ENCODE data around the gene MYRIP. TPM values are rescaled to one million over a fixed set of nuclear protein-coding genes. Genes with fewer than 3 reads are reported as not detected.

The MYRIP gene
- total RNA-seq, 1 donor from 2014 or later: 0.54 TPM

DNA sequence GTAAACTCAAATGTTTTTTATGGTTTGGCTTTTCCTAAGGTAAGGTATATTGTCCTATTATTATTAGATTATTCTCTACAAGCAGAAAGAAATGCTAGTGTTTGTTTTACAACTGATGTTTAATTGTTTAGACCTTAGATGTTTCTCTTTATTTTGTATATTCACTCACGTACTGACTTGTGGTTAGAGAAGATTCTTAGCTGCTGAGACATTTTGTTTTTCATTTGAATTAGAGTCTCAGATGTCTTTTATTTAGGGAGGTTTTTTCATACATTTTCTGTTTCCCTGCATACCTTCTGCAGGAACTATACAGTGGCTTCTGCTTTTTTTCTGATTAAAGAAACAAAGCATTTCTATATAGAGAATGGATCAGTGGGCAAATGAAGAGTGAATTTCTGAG lies 110.9 kb downstream of the MYRIP start:
- Mint-ChIP-seq H3K27me3 (ENCODE audit: low read depth) (no peaks in the 10 kb centered on the region), H3K9me3 (peaks cover under 1% of the 10 kb centered on the region), H3K27ac (ENCODE audit: unreplicated experiment) (no peak overlapping the region), H3K36me3 (ENCODE audit: low read depth) (no peaks in the 10 kb centered on the region), H3K4me3 (no peak overlapping the region), H3K4me1 (no peaks in the 10 kb centered on the region)
- no peak for DNase-seq (ENCODE audit: low read depth, low spot score)
- no peak for TF ChIP-seq CTCF (conservative IDR thresholded peaks at IDR 0.05)

DNA sequence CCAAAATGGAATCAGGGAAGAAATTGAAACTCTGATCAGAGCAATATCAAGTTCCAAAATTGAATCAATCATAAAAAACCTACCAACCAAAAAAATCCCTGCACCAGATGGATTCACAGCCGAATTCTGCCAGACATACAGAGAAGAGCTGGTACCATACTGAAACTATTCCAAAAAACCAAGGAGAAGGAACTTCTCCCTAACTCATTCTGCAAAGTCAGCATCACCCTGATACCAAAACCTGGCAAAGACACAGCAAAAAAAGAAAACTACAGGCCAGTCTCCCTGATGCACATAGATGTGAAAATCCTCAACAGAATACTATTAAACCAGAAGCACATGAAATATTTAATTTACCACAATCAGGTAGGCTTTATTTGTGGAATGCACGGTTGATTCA lies 118.1 kb downstream of the MYRIP start:
- Mint-ChIP-seq H3K9me3 (peaks cover 2% of the 10 kb centered on the region), H3K4me3 (no peak overlapping the region), H3K27me3 (ENCODE audit: low read depth) (peaks cover 13% of the 10 kb centered on the region), H3K27ac (ENCODE audit: unreplicated experiment) (no peak overlapping the region), H3K36me3 (ENCODE audit: low read depth) (no peaks in the 10 kb centered on the region), H3K4me1 (no peaks in the 10 kb centered on the region)
- DNase-seq (ENCODE audit: low read depth, low spot score): no peak
- TF ChIP-seq CTCF (conservative IDR thresholded peaks at IDR 0.05): no peak

DNA sequence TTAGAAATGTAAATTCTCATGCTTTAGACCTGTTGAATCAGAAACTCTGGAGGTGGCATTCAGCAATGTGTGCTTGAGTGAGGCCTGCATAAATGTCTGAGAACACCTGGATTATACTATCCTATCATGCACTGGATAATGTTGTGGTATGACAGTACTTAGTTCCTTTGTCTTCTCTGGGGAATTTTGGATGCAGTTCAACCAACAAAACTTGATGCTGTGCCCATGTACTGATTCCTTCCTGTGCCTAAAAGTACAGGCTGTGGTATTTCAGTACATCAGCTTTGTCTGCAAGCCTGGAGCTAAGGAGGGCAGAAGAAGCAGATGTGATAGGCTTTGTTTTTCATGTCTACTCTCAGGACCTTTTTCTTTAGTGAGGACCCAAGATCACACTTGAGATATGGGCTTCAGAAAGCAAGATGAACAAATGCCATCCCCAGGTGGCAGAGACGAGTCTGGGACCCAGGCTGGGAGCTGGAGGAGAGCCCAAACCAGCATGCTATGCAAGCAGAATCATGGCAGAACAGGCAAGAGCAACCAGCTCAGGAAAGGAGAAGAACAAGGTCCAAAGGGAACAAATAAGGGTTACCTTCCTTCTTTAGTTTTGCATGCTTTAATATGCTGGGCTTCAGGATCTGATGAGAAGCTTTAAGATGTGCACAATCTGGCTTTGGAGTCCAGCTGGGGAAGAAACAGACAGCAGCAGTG lies 124.7 kb downstream of the MYRIP start:
- DNase-seq (ENCODE audit: low read depth, low spot score): no peak
- Mint-ChIP-seq H3K36me3 (ENCODE audit: low read depth) (no peaks in the 10 kb centered on the region), H3K4me1 (no peaks in the 10 kb centered on the region), H3K27ac (ENCODE audit: unreplicated experiment) (no peak overlapping the region), H3K9me3 (no peaks in the 10 kb centered on the region), H3K4me3 (no peak overlapping the region), H3K27me3 (ENCODE audit: low read depth) (peaks cover 13% of the 10 kb centered on the region)
- TF ChIP-seq CTCF (conservative IDR thresholded peaks at IDR 0.05): no peak

GRCh38 chr3:39934696-39935095 lies 125.3 kb downstream of the MYRIP start:
- DNase-seq (ENCODE audit: low read depth, low spot score): no peak
- no peaks in the 10 kb centered on the region for H3K4me1 Mint-ChIP-seq
- H3K27me3 Mint-ChIP-seq (ENCODE audit: low read depth): peaks cover 13% of the 10 kb centered on the region
- H3K27ac Mint-ChIP-seq (ENCODE audit: unreplicated experiment): no peak overlapping the region
- no peak overlapping the region for H3K4me3 Mint-ChIP-seq
- no peaks in the 10 kb centered on the region for H3K9me3 Mint-ChIP-seq
- no peaks in the 10 kb centered on the region for H3K36me3 Mint-ChIP-seq (ENCODE audit: low read depth)
- no peak for TF ChIP-seq CTCF (conservative IDR thresholded peaks at IDR 0.05)

- H3K27me3 Mint-ChIP-seq (ENCODE audit: low read depth): peaks cover 10% of the 10 kb centered on the region
- no peaks in the 10 kb centered on the region for H3K36me3 Mint-ChIP-seq (ENCODE audit: low read depth)
- H3K27ac Mint-ChIP-seq (ENCODE audit: unreplicated experiment): no peak overlapping the region
- no peaks in the 10 kb centered on the region for H3K9me3 Mint-ChIP-seq
- DNase-seq (ENCODE audit: low read depth, low spot score): no peak
- no peak overlapping the region for H3K4me3 Mint-ChIP-seq
- no peak for TF ChIP-seq CTCF (conservative IDR thresholded peaks at IDR 0.05)
- no peaks in the 10 kb centered on the region for H3K4me1 Mint-ChIP-seq
Measured at GRCh38 chr3:39935261-39935660, 125.9 kb downstream of the MYRIP start.
